T-cell (primary cell): ENCODE results near the gene QRICH2. TPM values are rescaled to one million over a fixed set of nuclear protein-coding genes. Genes with fewer than 3 reads are reported as not detected.
"Not testable (repeated sequence)": the region's sequence is repeated elsewhere in the genome, so short reads cannot be mapped to it uniquely, and the experiment has no call there.

Experiments
- ATAC-seq, 4 experiments: fragments of 200-7000 bp in 3 of 4; fragments of 150-1000 bp in 1 of 4; cut with Tn5 transposase; replicated peaks in 1 of 4; 1 replicate in 3 of 4; 2 replicates in 1 of 4; pipeline ENCODE4 v1.10.0; 2021; ENCODE audit warnings: moderate library complexity in 3 of 4, mild to moderate bottlenecking in 2 of 4, moderate number of reproducible peaks in 1 of 4
- CTCF ChIA-PET, 2 donors: fragments of 300-600 bp; sonication (Branson Sonifier 250); formaldehyde crosslinking; loops; one replicate each; lab custom pipeline; 2022; ENCODE audit warnings: antibody characterized with exemption in 2 of 2; lab: Charles Lee
- POLR2A ChIA-PET, 2 donors: fragments of 300-600 bp; sonication (Branson Sonifier 250); formaldehyde crosslinking; loops; one replicate each; lab custom pipeline; 2022; ENCODE audit warnings: antibody characterized with exemption in 2 of 2; lab: Charles Lee
- DNase-seq, 35 experiments: peaks; one replicate each; pipeline versions ENCODE4 v3.0.0 to v3.0.0-alpha.2; 2013 to 2023
- H3K27ac ChIP-seq: one replicate; pipeline ENCODE4 v1.5.1; 2013; ENCODE audit warnings: low read length
- H3K27me3 ChIP-seq, 2 experiments: replicated peaks in 1 of 2; 1 replicate in 1 of 2; 2 replicates in 1 of 2; pipeline versions ENCODE4 v1.6.1 to v1.7.0; 2013; ENCODE audit warnings: low read length in 1 of 2, mixed read lengths in 1 of 2; ENCODE audit not compliant: control insufficient read depth in 2 of 2, insufficient read depth in 2 of 2; ENCODE audit errors: extremely low read depth in 1 of 2
- H3K36me3 ChIP-seq, 2 donors: 1 replicate in 1 of 2; 2 replicates in 1 of 2; pipeline versions ENCODE4 v1.6.1 to v1.7.0; 2013; ENCODE audit warnings: low read length in 1 of 2; ENCODE audit not compliant: control insufficient read depth in 2 of 2, insufficient read depth in 1 of 2; ENCODE audit errors: extremely low read depth in 1 of 2
- H3K4me1 ChIP-seq, 2 experiments: 1 replicate in 1 of 2; 2 replicates in 1 of 2; pipeline versions ENCODE4 v1.6.1 to v1.7.0; 2013; ENCODE audit warnings: low read length in 2 of 2, mixed read lengths in 1 of 2; ENCODE audit not compliant: insufficient read depth in 2 of 2, control insufficient read depth in 1 of 2; ENCODE audit errors: extremely low read depth in 1 of 2
- H3K4me3 ChIP-seq, 2 donors: 1 replicate in 1 of 2; 2 replicates in 1 of 2; pipeline versions ENCODE4 v1.5.1 to v1.7.0; 2013; ENCODE audit warnings: mild to moderate bottlenecking in 2 of 2, low read length in 1 of 2, moderate library complexity in 1 of 2; ENCODE audit not compliant: control insufficient read depth in 1 of 2; ENCODE audit errors: extremely low read depth in 1 of 2
- H3K9me3 ChIP-seq: 2 replicates; pipeline ENCODE4 v1.7.0; 2013
- H3K27ac Mint-ChIP-seq, 2 donors: one replicate each; pipeline ENCODE4 v1.8.0; 2020 to 2021; ENCODE audit warnings: mild to moderate bottlenecking in 2 of 2, mixed read lengths in 2 of 2
- H3K27me3 Mint-ChIP-seq, 2 donors: one replicate each; pipeline ENCODE4 v1.8.0; 2021 to 2022; ENCODE audit warnings: mixed read lengths in 2 of 2
- H3K36me3 Mint-ChIP-seq: one replicate; pipeline ENCODE4 v1.8.0; 2021; ENCODE audit warnings: mixed read lengths
- H3K4me1 Mint-ChIP-seq, 3 donors: one replicate each; pipeline ENCODE4 v1.8.0; 2020 to 2022; ENCODE audit warnings: mixed read lengths in 3 of 3, mild to moderate bottlenecking in 1 of 3
- H3K4me3 Mint-ChIP-seq, 3 donors: one replicate each; pipeline ENCODE4 v1.8.0; 2020 to 2022; ENCODE audit warnings: mild to moderate bottlenecking in 3 of 3, mixed read lengths in 3 of 3, moderate library complexity in 3 of 3
- H3K9me3 Mint-ChIP-seq, 3 donors: one replicate each; pipeline ENCODE4 v1.8.0; 2020 to 2022; ENCODE audit warnings: mixed read lengths in 3 of 3
- whole genome bisulfite sequencing: methylation state at CpG from one replicate; pipeline ENCODE4 v1.1.5; 2013; ENCODE audit warnings: missing lambda C conversion rate; ENCODE audit not compliant: insufficient coverage; 5-methylcytosine and 5-hydroxymethylcytosine counted together
- total RNA-seq, 35 experiments: library from RNA in 6 of 35; stranded (reverse) in 6 of 35; fragments of 120-200 nt in 1 of 35; gene quantifications; one replicate each; pipeline versions ENCODE4 v1.2.1 to v1.2.4 and lab custom pipeline; 2013 to 2026

The QRICH2 gene
- total RNA-seq, 5 donors from 2014 or later (not counting 1 experiment from before 2014, with no cell fraction given) = 3.0 to 4.3 (median 3.4) TPM

GRCh38 chr17:76317535-76317934 is 9.5 kb upstream of the QRICH2 start:
- Mint-ChIP-seq H3K27ac (no peak overlapping the region), H3K36me3 (peaks cover 35% of the 10 kb centered on the region)
- H3K4me3 ChIP-seq = no peak overlapping the region

DNA sequence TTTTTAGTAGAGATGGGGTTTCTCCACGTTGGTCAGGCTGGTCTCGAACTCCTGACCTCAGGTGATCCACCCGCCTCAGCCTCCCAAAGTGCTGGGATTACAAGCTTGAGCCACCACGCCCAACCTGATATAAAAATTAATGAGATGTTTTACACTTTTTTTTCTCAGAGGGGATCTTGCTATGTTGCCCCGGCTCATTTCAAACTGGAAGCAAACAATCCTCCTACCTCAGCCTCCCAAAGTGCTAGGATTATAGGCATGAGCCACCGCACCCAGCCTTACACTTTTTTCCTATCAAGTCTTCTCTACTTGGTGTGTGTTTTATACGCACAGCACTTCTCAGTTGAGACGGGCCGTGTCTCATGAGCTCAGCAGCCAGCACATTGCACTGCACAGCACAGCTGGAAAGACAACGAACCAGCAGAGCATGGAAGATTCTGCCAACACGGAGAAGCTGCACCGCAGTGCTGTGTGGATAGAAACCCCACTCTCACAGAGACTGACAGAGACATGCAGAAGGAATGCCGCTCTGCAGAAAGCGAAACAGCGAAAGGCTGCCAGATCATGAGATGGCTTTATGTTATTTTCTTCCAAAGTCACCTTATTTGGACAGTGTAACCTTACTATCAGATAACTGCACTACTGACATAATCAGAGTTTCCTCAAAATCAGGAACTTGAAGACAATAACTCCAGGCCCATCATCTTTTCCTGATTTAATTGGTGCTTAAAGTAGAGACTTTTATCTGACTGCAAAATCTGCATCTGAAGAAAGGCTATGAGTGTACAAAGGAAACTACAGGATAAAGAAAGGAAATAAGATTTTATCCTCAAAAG is 6.5 kb upstream of the QRICH2 start:
- peaks cover 3 to 9% (median 6%) of the 10 kb centered on the region in 3 donors for H3K4me1 Mint-ChIP-seq
- H3K27me3 ChIP-seq = no peaks in the 10 kb centered on the region
- H3K9me3 ChIP-seq = no peaks in the 10 kb centered on the region
- no peak overlapping the region for H3K4me3 Mint-ChIP-seq
- CTCF ChIA-PET = no interaction called here
- WGBS = 94% methylated on average over 8 of the region's 15 CpGs
- H3K9me3 Mint-ChIP-seq = no peaks in the 10 kb centered on the region
- POLR2A ChIA-PET = no interaction called here
- no peaks in the 10 kb centered on the region for H3K4me1 ChIP-seq
- no peak for DNase-seq
- H3K36me3 Mint-ChIP-seq = peaks cover 39% of the 10 kb centered on the region
- no peak for ATAC-seq
- no peak overlapping the region for H3K4me3 ChIP-seq
- no peak overlapping the region for H3K27ac ChIP-seq
- H3K27me3 Mint-ChIP-seq = no peaks in the 10 kb centered on the region
- H3K27ac Mint-ChIP-seq = peak overlapping the region; percentile 22 to 79
- H3K36me3 ChIP-seq = peaks cover 0 to 39% of the 10 kb centered on the region in 2 donors

More at GRCh38 chr17:76317535-76317934, 9.5 kb upstream of the QRICH2 start:
- no peaks in the 10 kb centered on the region for H3K27me3 ChIP-seq
- Mint-ChIP-seq H3K9me3 (no peaks in the 10 kb centered on the region), H3K27me3 (no peaks in the 10 kb centered on the region), H3K4me3 (no peak overlapping the region), H3K4me1 (peaks cover 3 to 9% (median 6%) of the 10 kb centered on the region in 3 donors)
- no peak for DNase-seq
- H3K27ac ChIP-seq = no peak overlapping the region
- 67% methylated on average over 1 of the region's 2 CpGs for WGBS
- CTCF ChIA-PET = interaction anchor here in 1 of 2 donors (0.5 kb wide), 1 partner anchor 265 kb away, joined by 5 read pairs; no protein-coding TSS in a partner anchor
- H3K36me3 ChIP-seq = peaks cover 0 to 24% of the 10 kb centered on the region in 2 donors
- POLR2A ChIA-PET = no interaction called here
- no peak for ATAC-seq
- H3K4me1 ChIP-seq = no peaks in the 10 kb centered on the region
- H3K9me3 ChIP-seq = no peaks in the 10 kb centered on the region

GRCh38 chr17:76312735-76313134 is 4.7 kb upstream of the QRICH2 start:
- no peak overlapping the region for H3K4me3 Mint-ChIP-seq
- H3K4me1 ChIP-seq = no peaks in the 10 kb centered on the region
- H3K9me3 ChIP-seq = no peaks in the 10 kb centered on the region
- ChIA-PET CTCF (no interaction called here), POLR2A (no interaction called here)
- H3K27me3 ChIP-seq = no peaks in the 10 kb centered on the region
- ATAC-seq (no peak), DNase-seq (no peak)
- H3K36me3 ChIP-seq = peaks cover 0 to 36% of the 10 kb centered on the region in 2 donors
- H3K4me1 Mint-ChIP-seq = peaks cover 3 to 9% (median 6%) of the 10 kb centered on the region in 3 donors
- H3K36me3 Mint-ChIP-seq = peaks cover 35% of the 10 kb centered on the region
- no peak overlapping the region for H3K27ac Mint-ChIP-seq
- no peaks in the 10 kb centered on the region for H3K27me3 Mint-ChIP-seq
- no peaks in the 10 kb centered on the region for H3K9me3 Mint-ChIP-seq
- H3K27ac ChIP-seq = no peak overlapping the region
- no peak overlapping the region for H3K4me3 ChIP-seq
- WGBS = 60% methylated on average over 3 of the region's 9 CpGs

GRCh38 chr17:76309461-76309860 is 1.4 kb upstream of the QRICH2 start:
- CTCF ChIA-PET = interaction anchor here (0.6 to 1.1 kb wide), 3 partner anchors 60 to 318 kb away, joined by 3 to 8 read pairs (median 3); no protein-coding TSS in a partner anchor
- Histone ChIP-seq H3K36me3 (peaks cover 4 to 32% of the 10 kb centered on the region in 2 donors), H3K4me3 (no peak overlapping the region), H3K27me3 (no peaks in the 10 kb centered on the region), H3K27ac (no peak overlapping the region), H3K9me3 (no peaks in the 10 kb centered on the region), H3K4me1 (no peaks in the 10 kb centered on the region)
- POLR2A ChIA-PET = no interaction called here
- H3K4me3 Mint-ChIP-seq = no peak overlapping the region
- H3K27me3 Mint-ChIP-seq = no peaks in the 10 kb centered on the region
- WGBS = 100% methylated on average over 1 of the region's 4 CpGs
- ATAC-seq (no peak), DNase-seq (no peak)
- H3K36me3 Mint-ChIP-seq = peaks cover 28% of the 10 kb centered on the region
- H3K27ac Mint-ChIP-seq = no peak overlapping the region
- no peaks in the 10 kb centered on the region for H3K4me1 Mint-ChIP-seq
- no peaks in the 10 kb centered on the region for H3K9me3 Mint-ChIP-seq

DNA sequence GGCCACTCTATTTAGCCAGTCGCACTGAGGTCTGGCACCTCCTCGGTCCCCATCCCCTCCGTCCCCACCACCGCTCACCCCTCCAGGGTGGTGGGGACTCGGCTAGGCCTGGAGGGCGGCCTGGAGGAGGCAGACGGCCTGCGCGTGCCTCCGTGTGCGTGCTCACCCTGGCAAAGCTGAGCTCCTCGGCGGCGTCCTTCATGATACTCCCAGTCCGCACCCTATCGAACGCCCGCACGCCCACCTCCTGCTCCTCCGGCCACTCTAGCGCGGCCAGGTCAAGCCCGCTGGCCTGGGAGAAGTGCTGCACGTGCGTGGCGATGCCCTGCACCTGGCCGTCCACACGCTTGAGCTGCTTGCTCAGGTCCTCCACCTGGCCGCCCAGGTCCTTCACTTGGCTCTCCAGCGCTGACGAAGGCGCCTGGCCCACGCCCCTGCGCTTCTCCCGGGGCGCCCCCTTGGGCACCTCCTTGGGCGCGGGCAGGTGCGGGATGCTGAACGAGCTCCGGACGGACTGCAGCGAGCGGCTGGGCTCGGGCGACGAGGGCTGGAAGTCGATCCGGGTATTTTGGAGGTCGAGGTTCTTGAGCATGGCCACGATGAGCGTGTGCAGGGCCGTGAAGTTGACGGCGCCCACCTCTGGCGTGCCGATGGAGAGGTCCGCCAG is 644 bp downstream of the QRICH2 start:
- H3K27me3 Mint-ChIP-seq = no peaks in the 10 kb centered on the region
- Histone ChIP-seq H3K27ac (no peak overlapping the region), H3K9me3 (no peaks in the 10 kb centered on the region), H3K36me3 (peaks cover 4 to 18% of the 10 kb centered on the region in 2 donors), H3K27me3 (no peaks in the 10 kb centered on the region), H3K4me3 (no peak overlapping the region), H3K4me1 (no peaks in the 10 kb centered on the region)
- H3K27ac Mint-ChIP-seq = no peak overlapping the region
- ChIA-PET CTCF (no interaction called here), POLR2A (interaction anchor here in 1 of 2 donors (0.5 kb wide), 1 partner anchor 728 kb away, joined by 4 read pairs; no protein-coding TSS in a partner anchor)
- DNase-seq = no peak
- peaks cover 0 to 1% (median 0%) of the 10 kb centered on the region in 3 donors for H3K4me1 Mint-ChIP-seq
- 98% methylated on average over 58 of the region's 58 CpGs for WGBS
- H3K36me3 Mint-ChIP-seq = peaks cover 15% of the 10 kb centered on the region
- H3K4me3 Mint-ChIP-seq = no peak overlapping the region
- ATAC-seq = no peak
- H3K9me3 Mint-ChIP-seq = no peaks in the 10 kb centered on the region

- ATAC-seq, H3K36me3 Mint-ChIP-seq, H3K27ac Mint-ChIP-seq, POLR2A ChIA-PET, H3K27me3 ChIP-seq, H3K27me3 Mint-ChIP-seq, H3K27ac ChIP-seq, H3K4me1 ChIP-seq, H3K9me3 Mint-ChIP-seq, H3K4me3 ChIP-seq, H3K4me3 Mint-ChIP-seq, H3K4me1 Mint-ChIP-seq, DNase-seq, H3K36me3 ChIP-seq, H3K9me3 ChIP-seq: not testable (repeated sequence)
- CTCF ChIA-PET = interaction anchor here (1.1 to 3.7 kb wide), 2 partner anchors 93 kb away, joined by 4 to 29 read pairs; no protein-coding TSS in a partner anchor
- WGBS = 90% methylated on average over 2 of the region's 3 CpGs
These were observed 3.0 kb downstream of the QRICH2 start for GRCh38 chr17:76305135-76305454.
